Activated CD4-positive, alpha-beta T cell treated with anti-CD3 and anti-CD28 coated beads for 24 hours (primary cell): ENCODE results near the gene TMEM42.

Experiments
- DNase-seq, 2 donors: peaks; one replicate each; pipeline ENCODE4 v3.0.0-alpha.2; 2020; ENCODE audit warnings: low read depth in 2 of 2

The TMEM42 gene

GRCh38 chr3:44910693-44911092 is 49.0 kb downstream of the TMEM42 start:
- DNase-seq: no peak

- DNase-seq: peak; percentile 37 to 56
These were observed 52.3 kb downstream of the TMEM42 start for GRCh38 chr3:44913868-44914468.

GRCh38 chr3:44914936-44915335 is 53.2 kb downstream of the TMEM42 start:
- DNase-seq: no peak
